WTC11 (cell line): Measurements from ENCODE around the gene TP53AIP1. TPM values are rescaled to one million over a fixed set of nuclear protein-coding genes. Genes with fewer than 3 reads are reported as not detected.

ENCODE experiments used
- ATAC-seq: fragments of 200-7000 bp; cut with Tn5 transposase; 2 replicates; pipeline ENCODE4 v1.10.0; 2021; ENCODE audit warnings: mild to moderate bottlenecking, moderate library complexity
- CTCF ChIA-PET: fragments of 300-600 bp; sonication (Branson Sonifier 250); formaldehyde crosslinking; loops from one replicate; lab custom pipeline; 2021; ENCODE audit warnings: antibody characterized with exemption; lab: Charles Lee
- POLR2A ChIA-PET: fragments of 350-600 bp; sonication (Branson Sonifier 250); formaldehyde crosslinking; loops from one replicate; lab custom pipeline; 2021; ENCODE audit warnings: antibody characterized with exemption; lab: Charles Lee
- DNase-seq: peaks from one replicate; pipeline ENCODE4 v3.0.0; 2021; ENCODE audit warnings: low spot score
- H3K27ac Mint-ChIP-seq: 2 replicates; pipeline ENCODE4 v1.8.0; 2021; ENCODE audit warnings: mixed read lengths
- H3K27me3 Mint-ChIP-seq: 2 replicates; pipeline ENCODE4 v1.8.0; 2021; ENCODE audit warnings: low read depth, mild to moderate bottlenecking, moderate library complexity, mixed read lengths
- H3K36me3 Mint-ChIP-seq: 2 replicates; pipeline ENCODE4 v1.8.0; 2021; ENCODE audit warnings: mixed read lengths
- H3K4me1 Mint-ChIP-seq: 2 replicates; pipeline ENCODE4 v1.8.0; 2022; ENCODE audit warnings: mixed read lengths
- H3K4me3 Mint-ChIP-seq: 2 replicates; pipeline ENCODE4 v1.8.0; 2021; ENCODE audit warnings: mild to moderate bottlenecking, moderate library complexity, mixed read lengths
- H3K9me3 Mint-ChIP-seq: 2 replicates; pipeline ENCODE4 v1.8.0; 2021; ENCODE audit warnings: mixed read lengths
- EMX1 ChIP-seq: fragments of 250-450 bp; sonication (Bioruptor Pico); IDR thresholded peaks from 2 replicates; pipeline ENCODE4 v1.8.0; 2021; ENCODE audit warnings: mild to moderate bottlenecking
- GABPB1 ChIP-seq: sonication (generic); formaldehyde crosslinking; IDR thresholded peaks from 2 replicates; pipeline ENCODE4 v1.8.1; 2023; ENCODE audit warnings: mild to moderate bottlenecking, missing genetic modification reagents
- NFYB ChIP-seq: sonication (generic); formaldehyde crosslinking; conservative IDR thresholded peaks from 2 replicates; pipeline ENCODE4 v1.8.0; 2022; ENCODE audit warnings: low read depth, missing genetic modification reagents
- NR1H2 ChIP-seq: sonication (generic); formaldehyde crosslinking; IDR thresholded peaks from 2 replicates; pipeline ENCODE4 v1.9.0; 2021; ENCODE audit warnings: mild to moderate bottlenecking, moderate library complexity, missing genetic modification reagents
- TP53 ChIP-seq: sonication (generic); formaldehyde crosslinking; IDR thresholded peaks from 2 replicates; pipeline ENCODE4 v1.8.1; 2023; ENCODE audit warnings: mild to moderate bottlenecking, missing genetic modification reagents
- ZNF121 ChIP-seq: sonication (generic); formaldehyde crosslinking; IDR thresholded peaks from 2 replicates; pipeline ENCODE4 v1.8.0; 2023; ENCODE audit warnings: missing genetic modification reagents
- ZNF263 ChIP-seq: sonication (generic); formaldehyde crosslinking; IDR thresholded peaks from 2 replicates; pipeline ENCODE4 v1.8.1; 2022; ENCODE audit warnings: low read depth, mild to moderate bottlenecking, moderate library complexity, missing genetic modification reagents
- ZNF416 ChIP-seq: fragments of 250-450 bp; sonication (Bioruptor Pico); IDR thresholded peaks from 2 replicates; pipeline ENCODE4 v1.9.0; 2021; ENCODE audit warnings: mild to moderate bottlenecking, inconsistent platforms
- total RNA-seq: library from RNA; stranded (reverse); gene quantifications from 3 replicates; pipeline ENCODE4 v1.2.3, GENCODE V29; 2021
- TF ChIP-seq, protein P1 (sequence below): sonication (generic); formaldehyde crosslinking; IDR thresholded peaks from 2 replicates; pipeline ENCODE4 v1.8.1; 2022; ENCODE audit warnings: missing genetic modification reagents, borderline replicate concordance
- TF ChIP-seq, protein P2 (sequence below): sonication (generic); formaldehyde crosslinking; IDR thresholded peaks from 2 replicates; pipeline ENCODE4 v1.8.1; 2023; ENCODE audit warnings: mild to moderate bottlenecking, moderate library complexity, missing genetic modification reagents
- TF ChIP-seq, protein P3 (sequence below): sonication (generic); formaldehyde crosslinking; IDR thresholded peaks from 2 replicates; pipeline ENCODE4 v1.8.0; 2023; ENCODE audit warnings: missing genetic modification reagents, mild to moderate bottlenecking, borderline replicate concordance
- TF ChIP-seq, protein P4 (sequence below): fragments of 250-450 bp; sonication (Bioruptor Pico); IDR thresholded peaks from 2 replicates; pipeline ENCODE4 v1.9.0; 2021; ENCODE audit warnings: mild to moderate bottlenecking
- TF ChIP-seq, protein P5 (sequence below): sonication (generic); formaldehyde crosslinking; IDR thresholded peaks from 2 replicates; pipeline ENCODE4 v1.8.1; 2022; ENCODE audit warnings: low read depth, mild to moderate bottlenecking, moderate library complexity, missing genetic modification reagents, borderline replicate concordance
- TF ChIP-seq, protein P6 (sequence below): sonication (generic); formaldehyde crosslinking; IDR thresholded peaks from 2 replicates; pipeline ENCODE4 v1.8.1; 2023; ENCODE audit warnings: mild to moderate bottlenecking, missing genetic modification reagents
- TF ChIP-seq, protein P7 (sequence below): sonication (generic); formaldehyde crosslinking; IDR thresholded peaks from 2 replicates; pipeline ENCODE4 v1.8.1; 2023; ENCODE audit warnings: mild to moderate bottlenecking, missing genetic modification reagents, moderate library complexity
- TF ChIP-seq, protein P8 (sequence below): sonication (generic); formaldehyde crosslinking; conservative IDR thresholded peaks from 2 replicates; pipeline ENCODE4 v1.8.1; 2022; ENCODE audit warnings: mild to moderate bottlenecking, missing genetic modification reagents
- TF ChIP-seq, protein P9 (sequence below): sonication (generic); formaldehyde crosslinking; IDR thresholded peaks from 2 replicates; pipeline ENCODE4 v1.8.0; 2022; ENCODE audit warnings: missing genetic modification reagents

The TP53AIP1 gene
- total RNA-seq, 1 experiment from 2014 or later = 0.07 TPM

DNA sequence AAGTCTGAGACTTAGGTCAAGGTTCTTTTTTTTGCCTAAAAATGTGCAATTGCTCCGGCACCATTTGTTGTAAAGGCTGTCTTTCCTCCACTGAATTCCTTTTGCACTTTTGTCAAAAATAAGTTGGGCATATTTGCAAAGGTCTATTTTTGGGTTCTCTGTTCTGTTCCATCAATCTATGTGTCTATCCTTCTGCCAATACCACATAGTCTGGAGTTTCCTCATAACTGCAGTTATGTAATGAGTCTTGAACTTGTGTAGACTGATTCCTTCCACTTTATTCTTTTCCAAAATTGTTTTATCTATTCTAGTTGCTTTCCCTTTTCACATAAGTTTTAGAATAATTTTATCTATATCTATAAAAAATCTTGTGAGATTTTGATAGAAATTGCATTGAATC lies 44.8 kb downstream of the TP53AIP1 start (continued):
- TF ChIP-seq, protein P1, sequence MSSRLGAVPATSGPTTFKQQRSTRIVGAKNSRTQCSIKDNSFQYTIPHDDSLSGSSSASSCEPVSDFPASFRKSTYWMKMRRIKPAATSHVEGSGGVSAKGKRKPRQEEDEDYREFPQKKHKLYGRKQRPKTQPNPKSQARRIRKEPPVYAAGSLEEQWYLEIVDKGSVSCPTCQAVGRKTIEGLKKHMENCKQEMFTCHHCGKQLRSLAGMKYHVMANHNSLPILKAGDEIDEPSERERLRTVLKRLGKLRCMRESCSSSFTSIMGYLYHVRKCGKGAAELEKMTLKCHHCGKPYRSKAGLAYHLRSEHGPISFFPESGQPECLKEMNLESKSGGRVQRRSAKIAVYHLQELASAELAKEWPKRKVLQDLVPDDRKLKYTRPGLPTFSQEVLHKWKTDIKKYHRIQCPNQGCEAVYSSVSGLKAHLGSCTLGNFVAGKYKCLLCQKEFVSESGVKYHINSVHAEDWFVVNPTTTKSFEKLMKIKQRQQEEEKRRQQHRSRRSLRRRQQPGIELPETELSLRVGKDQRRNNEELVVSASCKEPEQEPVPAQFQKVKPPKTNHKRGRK (CRISPR knock-in tag) = no peak
- TF ChIP-seq, protein P2, sequence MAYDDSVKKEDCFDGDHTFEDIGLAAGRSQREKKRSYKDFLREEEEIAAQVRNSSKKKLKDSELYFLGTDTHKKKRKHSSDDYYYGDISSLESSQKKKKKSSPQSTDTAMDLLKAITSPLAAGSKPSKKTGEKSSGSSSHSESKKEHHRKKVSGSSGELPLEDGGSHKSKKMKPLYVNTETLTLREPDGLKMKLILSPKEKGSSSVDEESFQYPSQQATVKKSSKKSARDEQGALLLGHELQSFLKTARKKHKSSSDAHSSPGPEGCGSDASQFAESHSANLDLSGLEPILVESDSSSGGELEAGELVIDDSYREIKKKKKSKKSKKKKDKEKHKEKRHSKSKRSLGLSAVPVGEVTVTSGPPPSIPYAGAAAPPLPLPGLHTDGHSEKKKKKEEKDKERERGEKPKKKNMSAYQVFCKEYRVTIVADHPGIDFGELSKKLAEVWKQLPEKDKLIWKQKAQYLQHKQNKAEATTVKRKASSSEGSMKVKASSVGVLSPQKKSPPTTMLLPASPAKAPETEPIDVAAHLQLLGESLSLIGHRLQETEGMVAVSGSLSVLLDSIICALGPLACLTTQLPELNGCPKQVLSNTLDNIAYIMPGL (CRISPR knock-in tag) = no peak
- TF ChIP-seq, protein P3, sequence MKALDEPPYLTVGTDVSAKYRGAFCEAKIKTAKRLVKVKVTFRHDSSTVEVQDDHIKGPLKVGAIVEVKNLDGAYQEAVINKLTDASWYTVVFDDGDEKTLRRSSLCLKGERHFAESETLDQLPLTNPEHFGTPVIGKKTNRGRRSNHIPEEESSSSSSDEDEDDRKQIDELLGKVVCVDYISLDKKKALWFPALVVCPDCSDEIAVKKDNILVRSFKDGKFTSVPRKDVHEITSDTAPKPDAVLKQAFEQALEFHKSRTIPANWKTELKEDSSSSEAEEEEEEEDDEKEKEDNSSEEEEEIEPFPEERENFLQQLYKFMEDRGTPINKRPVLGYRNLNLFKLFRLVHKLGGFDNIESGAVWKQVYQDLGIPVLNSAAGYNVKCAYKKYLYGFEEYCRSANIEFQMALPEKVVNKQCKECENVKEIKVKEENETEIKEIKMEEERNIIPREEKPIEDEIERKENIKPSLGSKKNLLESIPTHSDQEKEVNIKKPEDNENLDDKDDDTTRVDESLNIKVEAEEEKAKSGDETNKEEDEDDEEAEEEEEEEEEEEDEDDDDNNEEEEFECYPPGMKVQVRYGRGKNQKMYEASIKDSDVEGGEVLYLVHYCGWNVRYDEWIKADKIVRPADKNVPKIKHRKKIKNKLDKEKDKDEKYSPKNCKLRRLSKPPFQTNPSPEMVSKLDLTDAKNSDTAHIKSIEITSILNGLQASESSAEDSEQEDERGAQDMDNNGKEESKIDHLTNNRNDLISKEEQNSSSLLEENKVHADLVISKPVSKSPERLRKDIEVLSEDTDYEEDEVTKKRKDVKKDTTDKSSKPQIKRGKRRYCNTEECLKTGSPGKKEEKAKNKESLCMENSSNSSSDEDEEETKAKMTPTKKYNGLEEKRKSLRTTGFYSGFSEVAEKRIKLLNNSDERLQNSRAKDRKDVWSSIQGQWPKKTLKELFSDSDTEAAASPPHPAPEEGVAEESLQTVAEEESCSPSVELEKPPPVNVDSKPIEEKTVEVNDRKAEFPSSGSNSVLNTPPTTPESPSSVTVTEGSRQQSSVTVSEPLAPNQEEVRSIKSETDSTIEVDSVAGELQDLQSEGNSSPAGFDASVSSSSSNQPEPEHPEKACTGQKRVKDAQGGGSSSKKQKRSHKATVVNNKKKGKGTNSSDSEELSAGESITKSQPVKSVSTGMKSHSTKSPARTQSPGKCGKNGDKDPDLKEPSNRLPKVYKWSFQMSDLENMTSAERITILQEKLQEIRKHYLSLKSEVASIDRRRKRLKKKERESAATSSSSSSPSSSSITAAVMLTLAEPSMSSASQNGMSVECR (CRISPR knock-in tag) = no peak
- TF ChIP-seq, protein P4, sequence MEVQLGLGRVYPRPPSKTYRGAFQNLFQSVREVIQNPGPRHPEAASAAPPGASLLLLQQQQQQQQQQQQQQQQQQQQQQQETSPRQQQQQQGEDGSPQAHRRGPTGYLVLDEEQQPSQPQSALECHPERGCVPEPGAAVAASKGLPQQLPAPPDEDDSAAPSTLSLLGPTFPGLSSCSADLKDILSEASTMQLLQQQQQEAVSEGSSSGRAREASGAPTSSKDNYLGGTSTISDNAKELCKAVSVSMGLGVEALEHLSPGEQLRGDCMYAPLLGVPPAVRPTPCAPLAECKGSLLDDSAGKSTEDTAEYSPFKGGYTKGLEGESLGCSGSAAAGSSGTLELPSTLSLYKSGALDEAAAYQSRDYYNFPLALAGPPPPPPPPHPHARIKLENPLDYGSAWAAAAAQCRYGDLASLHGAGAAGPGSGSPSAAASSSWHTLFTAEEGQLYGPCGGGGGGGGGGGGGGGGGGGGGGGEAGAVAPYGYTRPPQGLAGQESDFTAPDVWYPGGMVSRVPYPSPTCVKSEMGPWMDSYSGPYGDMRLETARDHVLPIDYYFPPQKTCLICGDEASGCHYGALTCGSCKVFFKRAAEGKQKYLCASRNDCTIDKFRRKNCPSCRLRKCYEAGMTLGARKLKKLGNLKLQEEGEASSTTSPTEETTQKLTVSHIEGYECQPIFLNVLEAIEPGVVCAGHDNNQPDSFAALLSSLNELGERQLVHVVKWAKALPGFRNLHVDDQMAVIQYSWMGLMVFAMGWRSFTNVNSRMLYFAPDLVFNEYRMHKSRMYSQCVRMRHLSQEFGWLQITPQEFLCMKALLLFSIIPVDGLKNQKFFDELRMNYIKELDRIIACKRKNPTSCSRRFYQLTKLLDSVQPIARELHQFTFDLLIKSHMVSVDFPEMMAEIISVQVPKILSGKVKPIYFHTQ (CRISPR knock-in tag) = no peak
- TF ChIP-seq, protein P5, sequence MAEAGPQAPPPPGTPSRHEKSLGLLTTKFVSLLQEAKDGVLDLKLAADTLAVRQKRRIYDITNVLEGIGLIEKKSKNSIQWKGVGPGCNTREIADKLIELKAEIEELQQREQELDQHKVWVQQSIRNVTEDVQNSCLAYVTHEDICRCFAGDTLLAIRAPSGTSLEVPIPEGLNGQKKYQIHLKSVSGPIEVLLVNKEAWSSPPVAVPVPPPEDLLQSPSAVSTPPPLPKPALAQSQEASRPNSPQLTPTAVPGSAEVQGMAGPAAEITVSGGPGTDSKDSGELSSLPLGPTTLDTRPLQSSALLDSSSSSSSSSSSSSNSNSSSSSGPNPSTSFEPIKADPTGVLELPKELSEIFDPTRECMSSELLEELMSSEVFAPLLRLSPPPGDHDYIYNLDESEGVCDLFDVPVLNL = no peak

DNA sequence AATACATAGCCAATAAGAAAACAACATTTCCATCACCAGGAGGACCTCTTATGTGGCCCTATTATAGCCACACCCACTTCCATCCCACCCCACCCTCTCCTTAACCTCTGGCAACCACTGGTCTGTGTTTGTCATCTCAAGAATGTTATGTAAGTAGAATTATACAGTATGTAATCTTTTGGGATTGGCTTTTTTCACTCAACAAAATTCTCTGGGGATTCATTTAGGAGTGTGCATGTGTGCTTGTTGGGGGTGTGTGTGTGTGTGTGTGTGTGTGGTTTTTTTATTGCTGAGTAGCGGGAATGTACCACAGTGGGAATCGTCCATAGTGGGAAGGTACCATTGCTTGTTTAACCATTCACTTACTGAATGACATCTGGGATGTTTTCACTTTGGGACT lies 46.3 kb downstream of the TP53AIP1 start:
- ATAC-seq = no peak
- ChIA-PET CTCF (no interaction called here), POLR2A (no interaction called here)
- no peak overlapping the region for H3K4me3 Mint-ChIP-seq
- no peak overlapping the region for H3K27ac Mint-ChIP-seq
- H3K9me3 Mint-ChIP-seq = no peaks in the 10 kb centered on the region
- no peaks in the 10 kb centered on the region for H3K36me3 Mint-ChIP-seq
- peaks cover 13% of the 10 kb centered on the region for H3K4me1 Mint-ChIP-seq
- DNase-seq = no peak
- H3K27me3 Mint-ChIP-seq = peaks cover 93% of the 10 kb centered on the region
- TF ChIP-seq, protein P6, sequence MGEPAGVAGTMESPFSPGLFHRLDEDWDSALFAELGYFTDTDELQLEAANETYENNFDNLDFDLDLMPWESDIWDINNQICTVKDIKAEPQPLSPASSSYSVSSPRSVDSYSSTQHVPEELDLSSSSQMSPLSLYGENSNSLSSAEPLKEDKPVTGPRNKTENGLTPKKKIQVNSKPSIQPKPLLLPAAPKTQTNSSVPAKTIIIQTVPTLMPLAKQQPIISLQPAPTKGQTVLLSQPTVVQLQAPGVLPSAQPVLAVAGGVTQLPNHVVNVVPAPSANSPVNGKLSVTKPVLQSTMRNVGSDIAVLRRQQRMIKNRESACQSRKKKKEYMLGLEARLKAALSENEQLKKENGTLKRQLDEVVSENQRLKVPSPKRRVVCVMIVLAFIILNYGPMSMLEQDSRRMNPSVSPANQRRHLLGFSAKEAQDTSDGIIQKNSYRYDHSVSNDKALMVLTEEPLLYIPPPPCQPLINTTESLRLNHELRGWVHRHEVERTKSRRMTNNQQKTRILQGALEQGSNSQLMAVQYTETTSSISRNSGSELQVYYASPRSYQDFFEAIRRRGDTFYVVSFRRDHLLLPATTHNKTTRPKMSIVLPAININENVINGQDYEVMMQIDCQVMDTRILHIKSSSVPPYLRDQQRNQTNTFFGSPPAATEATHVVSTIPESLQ (CRISPR knock-in tag) = no peak
- TF ChIP-seq, protein P7, sequence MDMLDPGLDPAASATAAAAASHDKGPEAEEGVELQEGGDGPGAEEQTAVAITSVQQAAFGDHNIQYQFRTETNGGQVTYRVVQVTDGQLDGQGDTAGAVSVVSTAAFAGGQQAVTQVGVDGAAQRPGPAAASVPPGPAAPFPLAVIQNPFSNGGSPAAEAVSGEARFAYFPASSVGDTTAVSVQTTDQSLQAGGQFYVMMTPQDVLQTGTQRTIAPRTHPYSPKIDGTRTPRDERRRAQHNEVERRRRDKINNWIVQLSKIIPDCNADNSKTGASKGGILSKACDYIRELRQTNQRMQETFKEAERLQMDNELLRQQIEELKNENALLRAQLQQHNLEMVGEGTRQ = no peak
- no peak for TF ChIP-seq ZNF416 (CRISPR knock-in tag)
- no peak for TF ChIP-seq ZNF263 (CRISPR knock-in tag)
- TF ChIP-seq EMX1 (CRISPR knock-in tag) = no peak
- TF ChIP-seq, protein P8, sequence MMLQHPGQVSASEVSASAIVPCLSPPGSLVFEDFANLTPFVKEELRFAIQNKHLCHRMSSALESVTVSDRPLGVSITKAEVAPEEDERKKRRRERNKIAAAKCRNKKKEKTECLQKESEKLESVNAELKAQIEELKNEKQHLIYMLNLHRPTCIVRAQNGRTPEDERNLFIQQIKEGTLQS = no peak
- TF ChIP-seq TP53 = no peak
- no peak for TF ChIP-seq NR1H2 (CRISPR knock-in tag)
- TF ChIP-seq, protein P9, sequence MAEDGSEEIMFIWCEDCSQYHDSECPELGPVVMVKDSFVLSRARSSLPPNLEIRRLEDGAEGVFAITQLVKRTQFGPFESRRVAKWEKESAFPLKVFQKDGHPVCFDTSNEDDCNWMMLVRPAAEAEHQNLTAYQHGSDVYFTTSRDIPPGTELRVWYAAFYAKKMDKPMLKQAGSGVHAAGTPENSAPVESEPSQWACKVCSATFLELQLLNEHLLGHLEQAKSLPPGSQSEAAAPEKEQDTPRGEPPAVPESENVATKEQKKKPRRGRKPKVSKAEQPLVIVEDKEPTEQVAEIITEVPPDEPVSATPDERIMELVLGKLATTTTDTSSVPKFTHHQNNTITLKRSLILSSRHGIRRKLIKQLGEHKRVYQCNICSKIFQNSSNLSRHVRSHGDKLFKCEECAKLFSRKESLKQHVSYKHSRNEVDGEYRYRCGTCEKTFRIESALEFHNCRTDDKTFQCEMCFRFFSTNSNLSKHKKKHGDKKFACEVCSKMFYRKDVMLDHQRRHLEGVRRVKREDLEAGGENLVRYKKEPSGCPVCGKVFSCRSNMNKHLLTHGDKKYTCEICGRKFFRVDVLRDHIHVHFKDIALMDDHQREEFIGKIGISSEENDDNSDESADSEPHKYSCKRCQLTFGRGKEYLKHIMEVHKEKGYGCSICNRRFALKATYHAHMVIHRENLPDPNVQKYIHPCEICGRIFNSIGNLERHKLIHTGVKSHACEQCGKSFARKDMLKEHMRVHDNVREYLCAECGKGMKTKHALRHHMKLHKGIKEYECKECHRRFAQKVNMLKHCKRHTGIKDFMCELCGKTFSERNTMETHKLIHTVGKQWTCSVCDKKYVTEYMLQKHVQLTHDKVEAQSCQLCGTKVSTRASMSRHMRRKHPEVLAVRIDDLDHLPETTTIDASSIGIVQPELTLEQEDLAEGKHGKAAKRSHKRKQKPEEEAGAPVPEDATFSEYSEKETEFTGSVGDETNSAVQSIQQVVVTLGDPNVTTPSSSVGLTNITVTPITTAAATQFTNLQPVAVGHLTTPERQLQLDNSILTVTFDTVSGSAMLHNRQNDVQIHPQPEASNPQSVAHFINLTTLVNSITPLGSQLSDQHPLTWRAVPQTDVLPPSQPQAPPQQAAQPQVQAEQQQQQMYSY (CRISPR knock-in tag) = no peak
- TF ChIP-seq GABPB1 (CRISPR knock-in tag) = no peak
- no peak for TF ChIP-seq ZNF121 (CRISPR knock-in tag)
- no peak for TF ChIP-seq NFYB (CRISPR knock-in tag)
